NCI-H1092 (cell line): Measurements from ENCODE around the gene INAFM2.

Experiments used
- DNase-seq: peaks from one replicate; lab custom pipeline; 2025; lab: John Stamatoyannopoulos, UW

INAFM2 gene

GRCh38 chr15:40287968-40288367 lies 35.5 kb upstream of the INAFM2 start:
- no peak for DNase-seq

DNA sequence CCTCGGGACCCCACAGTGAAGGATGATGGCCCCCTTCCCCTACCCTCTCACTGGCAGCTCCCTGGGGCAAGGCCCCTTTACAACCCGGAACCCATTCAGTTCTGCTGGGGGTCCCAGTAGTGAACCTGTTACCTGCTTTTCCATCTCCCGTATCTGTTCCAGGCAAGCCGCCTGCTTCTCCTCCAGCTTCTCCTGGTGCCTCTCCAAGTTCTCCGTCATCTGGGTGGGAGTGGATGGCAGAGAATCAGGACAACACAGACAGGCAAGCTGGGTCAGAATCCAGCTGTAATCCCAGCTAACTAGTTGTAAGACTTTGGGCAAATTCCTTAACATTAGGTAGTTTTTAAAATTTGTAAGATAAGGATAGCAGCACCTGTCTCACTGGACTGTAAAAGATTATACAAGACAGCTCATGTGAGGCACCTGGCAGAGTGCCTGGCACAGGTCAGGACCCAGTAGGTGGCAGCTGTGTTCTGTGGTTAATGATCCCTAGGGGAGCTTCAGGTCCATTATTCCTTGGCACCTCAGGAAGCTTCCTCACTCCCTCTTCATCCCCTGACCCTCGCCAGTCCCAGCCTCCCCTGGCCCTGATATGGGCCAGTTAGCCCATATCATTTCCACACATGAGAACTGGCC lies 34.2 kb upstream of the INAFM2 start:
- DNase-seq, result no peak

- no peak for DNase-seq
These were observed 33.0 kb upstream of the INAFM2 start for GRCh38 chr15:40290545-40290917.

GRCh38 chr15:40290918-40291574 lies 32.4 kb upstream of the INAFM2 start:
- DNase-seq, result peak; percentile 26

DNA sequence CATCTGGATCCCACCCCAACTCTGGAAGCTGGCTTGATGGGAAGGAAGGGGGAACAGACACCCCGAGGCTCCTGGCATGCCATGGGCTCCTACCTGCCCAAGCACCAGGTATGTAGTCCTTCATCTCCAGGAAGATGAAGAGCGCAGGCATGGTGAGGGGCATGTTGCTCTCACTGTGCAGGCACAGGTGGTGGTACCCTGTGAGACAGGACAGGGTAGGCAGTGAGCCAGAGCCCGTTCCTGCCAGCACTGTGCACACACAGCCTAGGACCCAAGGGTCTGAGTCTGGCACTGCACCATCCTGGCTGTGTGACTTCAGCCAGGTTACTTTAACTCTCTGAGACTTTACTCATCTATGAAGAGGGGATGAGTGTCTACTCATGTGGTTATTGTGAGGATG lies 31.2 kb upstream of the INAFM2 start:
- no peak for DNase-seq

- no peak for DNase-seq
These were observed 30.5 kb upstream of the INAFM2 start for GRCh38 chr15:40293006-40293405.

- no peak for DNase-seq
These were observed 29.3 kb upstream of the INAFM2 start for GRCh38 chr15:40293905-40294895.

GRCh38 chr15:40295297-40295696 lies 28.2 kb upstream of the INAFM2 start:
- no peak for DNase-seq

DNA sequence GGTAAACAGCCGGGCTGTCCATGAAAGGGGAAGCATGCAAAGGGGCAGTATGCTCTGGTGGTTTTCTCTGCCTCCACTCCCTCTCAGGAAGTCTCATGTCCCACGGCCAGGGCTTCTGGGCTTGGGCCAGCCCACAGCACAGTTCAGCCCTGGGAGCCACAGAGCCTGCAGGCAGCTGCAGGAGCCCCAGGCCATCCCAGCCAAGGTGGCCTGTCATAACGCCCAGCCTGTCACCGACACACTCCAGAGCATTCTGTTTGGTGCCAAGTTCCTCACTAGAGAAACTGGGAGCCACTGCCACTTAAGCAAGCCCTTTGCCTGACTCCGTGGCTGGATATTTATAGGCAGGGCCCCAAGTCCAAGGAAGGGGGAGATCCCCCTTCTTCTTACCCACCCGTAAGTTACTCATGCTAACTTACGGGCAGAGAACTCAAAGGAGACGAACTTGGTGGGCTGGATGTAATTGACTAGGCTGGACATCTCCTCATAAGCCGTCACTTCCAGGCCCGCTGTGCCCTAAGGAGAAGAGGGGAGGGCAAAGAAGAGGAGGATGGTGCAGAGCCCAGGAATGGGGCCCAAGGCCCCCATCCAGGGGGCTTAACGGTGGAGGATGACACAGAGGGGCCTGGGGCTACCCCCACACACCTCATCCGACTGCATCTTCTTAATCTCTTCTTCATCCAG lies 27.5 kb upstream of the INAFM2 start:
- DNase-seq, result no peak

GRCh38 chr15:40296561-40297230 lies 26.8 kb upstream of the INAFM2 start:
- no peak for DNase-seq

DNA sequence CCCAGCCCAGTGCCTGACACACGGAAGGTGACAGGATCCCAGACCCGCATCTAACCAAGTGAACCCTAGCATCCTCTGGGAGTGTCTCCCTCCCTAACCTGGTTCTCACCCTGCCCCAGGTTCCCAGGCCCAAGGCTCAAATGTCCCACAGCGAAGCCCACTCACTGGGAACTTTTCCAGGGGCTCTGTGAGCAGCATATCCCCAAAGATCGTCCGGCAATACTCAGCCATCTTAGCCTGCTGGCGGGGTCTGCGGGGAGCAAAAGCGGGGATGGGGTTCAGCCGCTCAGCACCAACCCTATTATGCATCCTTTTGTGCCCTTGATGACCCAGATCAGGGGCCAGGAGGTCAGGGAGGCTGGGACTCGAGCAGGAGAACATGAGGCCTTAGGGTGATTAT lies 26.1 kb upstream of the INAFM2 start:
- DNase-seq, result no peak

GRCh38 chr15:40298216-40298935 lies 25.1 kb upstream of the INAFM2 start:
- no peak for DNase-seq

DNA sequence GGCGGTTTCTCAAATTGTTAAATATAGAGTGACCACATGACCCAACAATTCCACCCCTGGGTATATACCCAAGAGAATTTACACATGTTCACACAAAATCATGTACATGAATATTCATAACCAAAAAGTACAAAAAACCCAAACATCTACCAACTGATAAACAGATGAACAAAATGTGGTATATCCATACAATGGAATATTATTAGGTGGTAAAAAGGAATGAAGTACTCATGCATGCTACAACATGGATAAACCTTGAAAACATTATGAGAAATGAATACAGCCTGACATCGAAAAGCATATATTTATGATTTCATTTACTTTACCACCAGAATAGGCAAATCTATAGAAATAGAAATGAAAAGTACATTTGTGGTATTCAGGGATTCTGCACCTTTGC lies 23.1 kb upstream of the INAFM2 start:
- no peak for DNase-seq

GRCh38 chr15:40300771-40301170 lies 22.7 kb upstream of the INAFM2 start:
- DNase-seq, result no peak

DNA sequence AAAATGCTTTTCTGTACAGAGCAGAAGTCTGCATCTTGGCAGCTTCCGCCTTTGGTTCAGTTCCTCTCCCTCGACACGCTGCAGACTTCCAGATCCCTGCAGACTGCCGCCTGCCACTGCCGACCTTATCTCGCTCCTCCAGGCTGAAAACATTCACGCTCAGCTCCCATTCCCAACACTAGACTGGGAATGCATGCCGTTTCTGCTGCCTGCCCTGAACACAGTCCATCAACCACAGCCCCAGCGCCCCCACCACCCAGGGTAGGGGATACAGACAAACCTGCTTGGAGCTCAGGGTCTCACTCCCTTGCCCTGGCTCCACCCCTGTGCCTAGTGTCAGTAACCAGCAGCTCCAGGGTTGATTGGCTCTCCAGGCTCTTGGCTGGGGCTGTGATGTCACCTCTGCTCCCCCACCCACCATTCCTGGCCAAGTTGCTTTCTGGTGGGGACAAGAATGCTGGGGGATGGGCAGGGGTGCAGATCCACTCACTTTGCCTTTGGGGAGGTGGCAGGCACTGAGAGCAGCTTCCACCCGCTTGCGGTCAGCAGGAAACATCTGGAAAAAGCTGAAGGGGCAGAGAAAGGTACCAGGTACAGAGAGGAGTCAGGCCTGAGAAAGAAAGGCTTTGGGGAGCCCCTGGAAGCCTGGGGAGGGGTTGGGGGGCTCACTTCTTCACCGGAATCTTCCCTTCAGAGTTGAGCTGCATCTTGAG lies 21.9 kb upstream of the INAFM2 start:
- DNase-seq, result no peak

- no peak for DNase-seq
These were observed 21.1 kb upstream of the INAFM2 start for GRCh38 chr15:40302288-40302886.

GRCh38 chr15:40302981-40303380 lies 20.5 kb upstream of the INAFM2 start:
- no peak for DNase-seq

DNA sequence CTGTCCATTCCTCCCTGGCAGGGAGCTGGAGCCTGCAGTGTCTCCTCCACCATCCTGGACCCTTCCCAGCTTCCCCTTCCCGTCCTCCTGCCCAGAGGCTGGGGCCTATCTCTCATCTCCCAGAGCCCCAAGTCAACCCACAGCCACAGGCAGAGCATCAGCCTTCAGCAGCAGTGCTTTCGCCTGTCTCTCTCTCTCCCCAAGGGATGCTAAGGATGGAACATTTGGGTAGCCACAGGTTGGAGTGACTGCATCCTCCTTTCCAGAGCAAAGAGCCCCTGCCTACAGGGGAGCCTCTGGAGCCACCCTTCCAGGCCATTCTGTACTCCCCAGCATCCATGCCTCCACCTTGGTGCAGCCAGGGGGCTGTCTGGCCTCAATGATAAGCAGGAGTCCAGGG lies 19.9 kb upstream of the INAFM2 start:
- DNase-seq, result no peak

GRCh38 chr15:40305281-40305680 lies 18.2 kb upstream of the INAFM2 start:
- DNase-seq, result no peak

GRCh38 chr15:40306371-40306770 lies 17.1 kb upstream of the INAFM2 start:
- DNase-seq, result no peak
